Non-pigmented ciliary epithelial cell (primary cell): ENCODE data around the gene CPA1.
"Not testable (repeated sequence)": the region's sequence is repeated elsewhere in the genome, so short reads cannot be mapped to it uniquely, and the experiment has no call there.

ENCODE experiments used
- DNase-seq: peaks from one replicate; pipeline ENCODE4 v3.0.0-alpha.2; 2010; ENCODE audit warnings: low read depth

The CPA1 gene

GRCh38 chr7:130374507-130374906, 5.8 kb upstream of the CPA1 start:
- no peak for DNase-seq

GRCh38 chr7:130376461-130376860, 3.8 kb upstream of the CPA1 start:
- DNase-seq = not testable (repeated sequence)

GRCh38 chr7:130377178-130377577, 3.1 kb upstream of the CPA1 start:
- no peak for DNase-seq

GRCh38 chr7:130379019-130379418, 1.3 kb upstream of the CPA1 start:
- no peak for DNase-seq

GRCh38 chr7:130379532-130379920, 768 bp upstream of the CPA1 start:
- DNase-seq = no peak

- no peak for DNase-seq
These were observed 664 bp downstream of the CPA1 start for GRCh38 chr7:130380861-130381455.

GRCh38 chr7:130381468-130382312, 1.4 kb downstream of the CPA1 start:
- no peak for DNase-seq

- no peak for DNase-seq
These were observed 3.1 kb downstream of the CPA1 start for GRCh38 chr7:130383187-130383980.

- no peak for DNase-seq
These were observed 4.1 kb downstream of the CPA1 start for GRCh38 chr7:130384371-130384801.

GRCh38 chr7:130384841-130385599, 4.7 kb downstream of the CPA1 start:
- no peak for DNase-seq

GRCh38 chr7:130385600-130386066, 5.3 kb downstream of the CPA1 start:
- no peak for DNase-seq

- DNase-seq = no peak
These were observed 6.6 kb downstream of the CPA1 start for GRCh38 chr7:130386876-130387275.

GRCh38 chr7:130387306-130387627, 7.0 kb downstream of the CPA1 start:
- no peak for DNase-seq

GRCh38 chr7:130387628-130388403, 7.5 kb downstream of the CPA1 start:
- peak; percentile 96 for DNase-seq

GRCh38 chr7:130388671-130389070, 8.4 kb downstream of the CPA1 start:
- no peak for DNase-seq

GRCh38 chr7:130390486-130390885, 10.2 kb downstream of the CPA1 start:
- no peak for DNase-seq

GRCh38 chr7:130393101-130393561, 12.8 kb downstream of the CPA1 start:
- DNase-seq = no peak

- no peak for DNase-seq
These were observed 13.6 kb downstream of the CPA1 start for GRCh38 chr7:130393841-130394411.

- DNase-seq = no peak
These were observed 14.3 kb downstream of the CPA1 start for GRCh38 chr7:130394421-130395195.

GRCh38 chr7:130395421-130395820, 15.1 kb downstream of the CPA1 start:
- no peak for DNase-seq
